ENCODE data around the gene ZNF76. TPM values are rescaled to one million over a fixed set of nuclear protein-coding genes. Genes with fewer than 3 reads are reported as not detected.

The ZNF76 gene
- total RNA-seq (2022; extraction: Qiagen RNA extraction; ENCODE audit: low read depth) = 8.8 to 11.0 TPM (median 9.5 TPM) in 5 replicates

GRCh38 chr6:35259194-35259947, at the start of gene ZNF76:
Gene ZNF76 (plus strand): TSS chr6:35259735. CDS start chr6:35281152, 21,417 bp downstream.

GRCh38 chr6:35213824-35214756, 45.4 kb upstream of the ZNF76 start, which contains the start of gene SCUBE3:
Gene SCUBE3 (plus strand): TSS chr6:35213956. CDS start chr6:35214419, 463 bp downstream.

GRCh38 chr6:35297601-35298481, 38.3 kb downstream of the ZNF76 start, which contains the start of gene DEF6:
Gene DEF6 (plus strand): TSS chr6:35297818. CDS start chr6:35297857, 39 bp downstream.

GRCh38 chr6:35342258-35343091, 82.9 kb downstream of the ZNF76 start, which contains the start of gene PPARD:
Gene PPARD (plus strand): TSS chr6:35342558. CDS start chr6:35411088, 68,530 bp downstream.

Other genes with a start within 250 kb of the ZNF76 start
- not detected in 5 replicates for gene TCP11, start 118.4 kb upstream of the ZNF76 start, total RNA-seq (2022; extraction: Qiagen RNA extraction; ENCODE audit: low read depth)
- 0.05 to 0.07 TPM (median 0.06 TPM) in 5 replicates for gene SCUBE3, start 45.8 kb upstream of the ZNF76 start, total RNA-seq (2022; extraction: Qiagen RNA extraction; ENCODE audit: low read depth)
- 0.03 to 0.30 TPM (median 0.08 TPM) in 3 of 5 replicates, not detected in the others for gene DEF6, start 38.1 kb downstream of the ZNF76 start, total RNA-seq (2022; extraction: Qiagen RNA extraction; ENCODE audit: low read depth)
- 5.0 to 7.0 TPM (median 5.9 TPM) in 5 replicates for gene PPARD, start 82.8 kb downstream of the ZNF76 start, total RNA-seq (2022; extraction: Qiagen RNA extraction; ENCODE audit: low read depth)
- gene FANCE, start 192.6 kb downstream of the ZNF76 start, total RNA-seq (2022; extraction: Qiagen RNA extraction; ENCODE audit: low read depth) = 2.5 to 3.3 TPM (median 3.0 TPM) in 5 replicates
- 1,465 to 1,587 TPM (median 1,503 TPM) in 5 replicates for gene RPL10A, start 208.7 kb downstream of the ZNF76 start, total RNA-seq (2022; extraction: Qiagen RNA extraction; ENCODE audit: low read depth)
- 4.2 to 6.2 TPM (median 5.7 TPM) in 5 replicates for gene TEAD3, start 237.3 kb downstream of the ZNF76 start, total RNA-seq (2022; extraction: Qiagen RNA extraction; ENCODE audit: low read depth)

Data from A549 treated with DMSO at 1 μM for 4 hours (cell line).